ENCODE results near the gene VIPR2. TPM values are rescaled to one million over a fixed set of nuclear protein-coding genes. Genes with fewer than 3 reads are reported as not detected.
"Not testable (repeated sequence)": the region's sequence is repeated elsewhere in the genome, so short reads cannot be mapped to it uniquely, and the experiment has no call there.

VIPR2 gene
- total RNA-seq, 1 donor from 2014 or later = 4.5 TPM

- Histone ChIP-seq H3K4me1 (no peaks in the 10 kb centered on the region), H3K9me3 (no peaks in the 10 kb centered on the region), H3K27ac (no peak overlapping the region), H3K4me3 (no peak overlapping the region), H3K36me3 (no peaks in the 10 kb centered on the region), H3K27me3 (peaks cover 17% of the 10 kb centered on the region)
- ATAC-seq (no peak), DNase-seq (no peak)
- intact Hi-C loops (cut with DNase I) = no loop called here
- TF ChIP-seq, protein P1, sequence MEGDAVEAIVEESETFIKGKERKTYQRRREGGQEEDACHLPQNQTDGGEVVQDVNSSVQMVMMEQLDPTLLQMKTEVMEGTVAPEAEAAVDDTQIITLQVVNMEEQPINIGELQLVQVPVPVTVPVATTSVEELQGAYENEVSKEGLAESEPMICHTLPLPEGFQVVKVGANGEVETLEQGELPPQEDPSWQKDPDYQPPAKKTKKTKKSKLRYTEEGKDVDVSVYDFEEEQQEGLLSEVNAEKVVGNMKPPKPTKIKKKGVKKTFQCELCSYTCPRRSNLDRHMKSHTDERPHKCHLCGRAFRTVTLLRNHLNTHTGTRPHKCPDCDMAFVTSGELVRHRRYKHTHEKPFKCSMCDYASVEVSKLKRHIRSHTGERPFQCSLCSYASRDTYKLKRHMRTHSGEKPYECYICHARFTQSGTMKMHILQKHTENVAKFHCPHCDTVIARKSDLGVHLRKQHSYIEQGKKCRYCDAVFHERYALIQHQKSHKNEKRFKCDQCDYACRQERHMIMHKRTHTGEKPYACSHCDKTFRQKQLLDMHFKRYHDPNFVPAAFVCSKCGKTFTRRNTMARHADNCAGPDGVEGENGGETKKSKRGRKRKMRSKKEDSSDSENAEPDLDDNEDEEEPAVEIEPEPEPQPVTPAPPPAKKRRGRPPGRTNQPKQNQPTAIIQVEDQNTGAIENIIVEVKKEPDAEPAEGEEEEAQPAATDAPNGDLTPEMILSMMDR (IDR thresholded peaks at IDR 0.05) = no peak
Measured at GRCh38 chr7:159136846-159137245, 7.8 kb downstream of the VIPR2 start.

DNA sequence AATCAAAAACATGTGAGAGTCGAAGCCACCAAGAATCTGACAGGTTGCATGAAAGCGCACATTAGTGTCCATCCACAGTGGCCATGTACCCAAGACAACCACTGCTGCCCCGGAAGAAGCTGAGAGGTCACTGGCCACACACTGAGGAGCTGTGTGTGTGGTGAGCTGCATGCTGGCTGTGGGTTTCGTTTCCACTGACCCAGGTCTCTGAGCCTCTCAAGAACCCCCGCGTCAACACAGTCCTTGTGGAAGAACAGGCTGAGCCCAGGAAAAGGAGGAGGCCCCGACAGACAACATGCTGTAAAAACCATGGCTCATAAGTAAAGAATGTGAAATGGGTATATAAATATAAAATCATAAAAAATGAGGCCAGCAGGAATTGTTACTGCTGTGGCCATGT lies 8.2 kb downstream of the VIPR2 start:
- H3K4me3 ChIP-seq = no peak overlapping the region
- ATAC-seq = no peak

DNA sequence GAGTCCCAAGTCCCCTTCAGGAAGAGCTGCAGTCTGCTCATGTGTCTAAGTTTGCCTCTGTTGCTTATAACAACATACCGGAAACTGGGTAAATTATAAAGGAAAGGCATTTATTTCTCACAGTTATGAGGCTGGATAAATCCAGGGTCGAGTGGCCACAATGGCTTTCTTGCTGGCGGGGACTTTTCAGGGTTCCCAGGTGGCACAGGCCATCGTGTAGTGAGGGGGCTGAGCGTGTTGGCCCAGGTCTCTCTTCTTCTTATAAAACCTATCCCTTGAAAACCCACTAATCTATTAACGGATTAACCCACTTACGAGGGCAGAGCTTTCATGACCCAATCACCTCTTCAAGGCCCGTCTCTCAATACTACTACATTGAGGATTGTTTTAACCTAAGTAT lies 8.7 kb downstream of the VIPR2 start:
- TF ChIP-seq, protein P1 (IDR thresholded peaks at IDR 0.05) = no peak
- DNase-seq (peak; percentile 23), ATAC-seq (no peak)
- Histone ChIP-seq H3K27ac (no peak overlapping the region), H3K4me1 (no peaks in the 10 kb centered on the region), H3K9me3 (no peaks in the 10 kb centered on the region), H3K36me3 (no peaks in the 10 kb centered on the region), H3K27me3 (peaks cover 17% of the 10 kb centered on the region), H3K4me3 (no peak overlapping the region)
- intact Hi-C loops (cut with DNase I) = no loop called here

More for the DNA sequence above, 8.2 kb downstream of the VIPR2 start:
- Histone ChIP-seq H3K27ac (no peak overlapping the region), H3K27me3 (peaks cover 17% of the 10 kb centered on the region), H3K36me3 (no peaks in the 10 kb centered on the region), H3K4me1 (no peaks in the 10 kb centered on the region), H3K9me3 (no peaks in the 10 kb centered on the region)
- TF ChIP-seq, protein P1 (IDR thresholded peaks at IDR 0.05) = no peak
- intact Hi-C loops (cut with DNase I) = no loop called here
- no peak for DNase-seq

DNA sequence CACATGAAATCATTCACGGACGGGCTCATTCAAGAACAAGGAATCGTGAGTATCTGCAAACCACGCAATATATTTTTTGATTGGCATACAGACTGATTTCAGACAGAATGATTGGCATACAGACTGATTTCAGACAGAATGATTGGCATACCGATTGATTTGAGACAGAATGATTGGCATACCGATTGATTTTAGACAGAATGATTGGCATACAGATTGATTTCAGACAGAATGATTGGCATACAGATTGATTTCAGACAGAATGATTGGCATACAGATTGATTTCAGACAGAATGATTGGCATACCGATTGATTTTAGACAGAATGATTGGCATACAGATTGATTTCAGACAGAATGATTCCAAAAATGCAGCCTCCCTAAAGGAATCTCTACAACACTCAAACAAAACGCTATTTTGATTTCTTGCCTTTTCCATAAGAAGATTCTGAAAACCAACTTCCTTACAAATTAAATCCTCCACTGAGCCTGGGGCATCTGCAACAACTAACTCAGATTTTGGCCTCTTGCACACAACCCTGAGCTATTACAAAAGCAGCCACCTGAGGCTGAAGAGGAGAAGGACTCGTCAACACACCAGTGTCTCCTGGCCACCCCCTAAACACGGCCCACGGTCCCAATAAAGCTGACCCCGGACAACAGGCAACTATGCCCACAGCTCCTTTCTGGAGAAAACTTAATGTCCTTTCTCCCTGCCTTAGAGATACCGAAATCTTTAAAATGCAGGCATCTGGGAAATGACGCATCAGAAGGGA lies 11.8 kb downstream of the VIPR2 start:
- intact Hi-C loops (cut with DNase I); H3K4me3 ChIP-seq; H3K9me3 ChIP-seq; H3K27ac ChIP-seq; ATAC-seq; H3K4me1 ChIP-seq; H3K36me3 ChIP-seq: not testable (repeated sequence)
- peak; percentile 20 for DNase-seq
- peaks cover 15% of the 10 kb centered on the region for H3K27me3 ChIP-seq

- DNase-seq = peak; percentile 11
- Histone ChIP-seq H3K27me3 (peaks cover 19% of the 10 kb centered on the region), H3K36me3 (no peaks in the 10 kb centered on the region), H3K9me3 (no peaks in the 10 kb centered on the region), H3K4me3 (no peak overlapping the region), H3K27ac (no peak overlapping the region), H3K4me1 (no peaks in the 10 kb centered on the region)
- intact Hi-C loops (cut with DNase I) = no loop called here
- ATAC-seq = no peak
- TF ChIP-seq, protein P1 (IDR thresholded peaks at IDR 0.05) = no peak
Measured at GRCh38 chr7:159130820-159131219, 13.8 kb downstream of the VIPR2 start.

DNA sequence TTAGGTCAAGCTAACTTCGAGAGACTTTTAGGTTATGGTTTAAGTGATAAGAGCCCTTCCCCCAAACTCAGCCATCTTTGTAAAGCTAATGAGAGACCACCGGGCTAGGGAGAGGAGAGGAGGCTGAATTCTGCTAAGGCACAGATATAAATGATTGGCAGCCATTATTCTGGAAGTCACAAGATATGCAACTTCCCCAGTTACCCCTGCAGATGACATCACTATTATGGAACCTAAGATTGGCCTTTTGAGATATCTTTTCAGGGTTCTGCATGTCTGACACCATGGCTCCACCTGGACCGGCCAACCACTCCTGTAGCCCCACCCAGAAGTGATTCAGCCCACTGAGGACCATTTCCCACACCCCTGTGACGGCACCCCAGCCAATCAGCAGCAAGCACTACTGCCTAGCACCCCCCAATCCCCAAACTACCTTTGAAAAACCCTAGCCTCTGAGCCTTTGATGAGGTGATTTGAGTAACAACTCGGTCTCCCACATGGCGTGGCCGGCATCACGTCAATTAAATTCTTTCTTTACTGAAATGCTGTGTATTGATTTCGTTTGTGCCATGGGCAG lies 14.4 kb downstream of the VIPR2 start:
- peaks cover 19% of the 10 kb centered on the region for H3K27me3 ChIP-seq
- no peaks in the 10 kb centered on the region for H3K4me1 ChIP-seq
- H3K4me3 ChIP-seq = no peak overlapping the region
- peak; percentile 31 for DNase-seq
- ATAC-seq = no peak
- H3K36me3 ChIP-seq = no peaks in the 10 kb centered on the region
- no peak overlapping the region for H3K27ac ChIP-seq
- intact Hi-C loops (cut with DNase I) = no loop called here
- TF ChIP-seq, protein P1 (IDR thresholded peaks at IDR 0.05) = no peak
- no peaks in the 10 kb centered on the region for H3K9me3 ChIP-seq

Measured in upper lobe of right lung (tissue), 1 donor.